NCI-H128 (cell line): ENCODE results near the gene THSD4.
"Not testable (repeated sequence)": the region's sequence is repeated elsewhere in the genome, so short reads cannot be mapped to it uniquely, and the experiment has no call there.

Source experiments
- DNase-seq: peaks from one replicate; lab custom pipeline; 2025; ENCODE audit not compliant: unreplicated experiment; lab: John Stamatoyannopoulos, UW

Gene THSD4

GRCh38 chr15:71146580-71146982 is 31.3 kb downstream of the THSD4 start:
- DNase-seq = no peak

DNA sequence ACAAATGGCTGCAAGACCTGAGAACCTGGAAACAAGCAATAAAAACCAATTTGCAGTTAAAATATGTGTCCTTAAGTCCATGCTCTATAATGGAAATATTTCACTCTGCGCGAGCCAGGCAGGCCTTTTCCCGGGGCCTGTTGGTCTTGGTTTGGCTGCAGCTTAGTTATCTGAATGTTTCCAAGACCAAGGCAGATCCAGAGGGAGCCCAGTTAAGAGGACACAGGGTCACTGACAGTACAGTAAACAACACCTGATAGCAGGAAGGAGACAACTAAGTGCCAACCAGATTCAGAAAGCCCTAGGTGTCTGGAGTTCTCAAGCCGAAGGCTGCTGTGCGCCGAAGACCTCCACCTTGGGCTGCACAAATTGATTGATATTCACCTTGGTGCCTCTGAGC is 32.8 kb downstream of the THSD4 start:
- no peak for DNase-seq

DNA sequence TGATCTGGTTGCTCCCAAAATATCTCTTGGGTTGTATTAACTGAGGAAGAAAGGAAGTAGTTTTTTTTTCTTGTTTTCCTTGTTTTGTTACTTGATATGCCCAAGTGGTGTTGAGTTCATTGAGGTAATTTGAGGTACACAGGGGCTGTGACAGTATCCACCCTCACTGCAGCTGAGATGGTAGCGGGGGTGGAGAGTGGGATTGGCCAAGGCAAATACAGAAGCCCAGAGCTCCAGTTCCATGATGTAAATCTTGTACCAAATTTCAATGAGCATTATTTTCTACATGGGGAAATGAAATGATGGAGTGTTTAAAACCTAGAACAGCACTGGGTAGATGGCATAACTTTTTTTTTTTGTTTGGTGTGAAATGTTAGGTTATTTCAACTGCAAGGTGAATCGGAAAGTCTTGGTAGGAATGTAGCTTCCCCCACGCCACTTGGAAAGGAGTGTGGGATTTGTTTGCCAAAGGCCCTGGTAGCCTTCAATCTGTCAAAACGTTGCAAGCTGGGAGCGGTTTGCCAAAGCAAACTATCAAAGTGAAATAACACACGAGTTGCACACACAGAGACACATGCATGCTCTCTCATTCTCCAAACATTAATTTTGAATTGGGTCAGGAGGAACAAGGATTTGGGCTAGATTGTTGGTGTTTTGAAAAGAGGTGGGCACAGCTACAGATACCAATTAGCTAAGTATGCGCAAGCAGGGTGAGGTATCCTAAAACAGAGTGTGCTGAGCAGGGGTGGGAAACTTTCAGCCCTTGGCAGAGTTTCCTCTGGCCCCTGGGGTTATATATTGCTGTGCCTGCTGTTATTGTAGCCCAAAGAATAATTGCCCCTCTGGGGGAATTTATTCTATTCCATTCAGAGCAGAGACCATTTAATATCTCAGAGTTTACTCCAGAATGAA is 34.6 kb downstream of the THSD4 start:
- no peak for DNase-seq

DNA sequence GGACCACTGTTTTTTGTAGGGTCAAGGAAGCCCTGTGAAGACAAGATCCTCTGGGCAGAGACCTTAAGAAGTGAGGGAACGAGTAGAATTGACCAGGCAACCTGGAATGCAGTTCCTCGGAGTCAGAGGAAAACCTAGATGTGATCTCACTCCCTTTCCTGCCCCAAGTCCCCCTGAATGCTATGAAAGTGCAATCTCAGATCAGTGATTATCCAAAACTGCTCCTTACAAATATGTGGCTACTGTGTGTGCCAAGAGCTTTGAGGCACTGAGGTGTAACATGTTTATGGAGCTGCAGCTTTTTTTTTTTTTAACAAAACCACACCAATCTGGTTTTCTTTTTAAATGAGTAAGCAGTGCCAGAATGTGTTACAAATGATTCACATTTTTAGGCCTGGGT is 35.8 kb downstream of the THSD4 start:
- no peak for DNase-seq

DNA sequence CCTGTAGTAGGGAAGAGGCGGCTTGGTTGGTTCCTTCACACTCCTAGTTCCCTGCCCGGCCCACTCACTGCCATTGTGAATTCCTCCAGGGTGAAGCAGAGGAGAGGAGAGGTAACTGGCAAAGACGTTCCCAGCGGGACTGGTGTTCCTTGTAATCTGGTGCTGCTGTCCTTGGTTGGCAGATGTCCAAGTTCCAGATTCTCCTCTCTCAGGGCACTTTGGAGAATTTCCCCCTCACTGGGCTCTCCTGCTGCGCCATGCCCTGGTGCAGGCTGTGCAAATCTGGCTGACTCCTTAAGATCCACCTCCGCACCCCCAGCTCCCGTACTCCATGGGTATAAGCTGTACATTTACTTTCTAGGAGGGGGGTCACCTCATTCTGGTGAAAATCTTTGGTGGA is 37.3 kb downstream of the THSD4 start:
- no peak for DNase-seq

GRCh38 chr15:71153823-71154524 is 38.7 kb downstream of the THSD4 start:
- DNase-seq = no peak

DNA sequence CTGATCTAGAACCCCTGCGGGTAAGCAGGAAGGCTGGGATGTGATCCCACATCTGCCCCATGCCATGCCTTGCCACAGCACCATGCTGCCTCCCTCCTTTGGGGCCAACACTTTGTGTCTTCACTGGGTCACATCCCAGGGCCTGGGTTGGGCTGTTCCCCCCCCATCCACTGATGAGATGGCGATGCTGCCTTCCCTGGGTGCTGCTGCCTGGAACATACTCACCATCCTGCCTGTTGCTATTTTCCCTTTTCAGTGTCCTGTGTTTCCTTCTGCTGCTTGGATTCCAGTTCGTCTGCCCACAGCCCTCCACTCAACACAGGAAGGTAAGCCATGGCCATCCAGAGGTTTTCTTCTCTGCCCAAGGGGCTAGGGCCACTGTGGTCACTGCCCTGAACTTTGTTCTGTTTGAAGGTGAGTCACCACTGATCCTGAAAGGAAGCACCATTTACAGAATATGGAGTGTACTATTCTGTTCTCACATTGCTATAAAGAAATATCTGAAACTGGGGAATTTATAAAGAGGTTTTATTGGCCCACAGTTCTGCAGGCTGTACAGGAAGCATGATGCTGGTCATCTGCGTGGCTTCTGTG is 39.4 kb downstream of the THSD4 start:
- no peak for DNase-seq

DNA sequence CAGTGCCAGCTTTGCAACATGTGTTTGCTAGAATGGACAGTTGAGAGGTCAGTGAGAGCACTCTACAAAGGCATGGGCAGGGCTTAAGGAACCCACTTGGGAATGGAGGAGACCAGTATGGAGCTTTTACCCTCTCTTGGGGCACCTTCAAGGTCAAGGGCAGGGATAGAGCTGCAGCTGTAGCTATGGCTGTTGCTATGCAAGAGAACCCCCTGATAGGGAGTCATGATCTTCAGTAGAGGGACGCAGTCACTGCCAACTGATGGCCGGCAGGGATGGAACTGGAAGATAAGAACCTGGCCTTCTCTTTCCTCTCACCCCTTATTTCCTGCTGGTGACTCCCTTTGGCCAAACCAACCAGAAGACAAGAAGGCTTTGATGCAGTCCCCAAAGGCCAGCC is 40.3 kb downstream of the THSD4 start:
- DNase-seq = no peak

GRCh38 chr15:71160976-71161375 is 45.7 kb downstream of the THSD4 start:
- no peak for DNase-seq

DNA sequence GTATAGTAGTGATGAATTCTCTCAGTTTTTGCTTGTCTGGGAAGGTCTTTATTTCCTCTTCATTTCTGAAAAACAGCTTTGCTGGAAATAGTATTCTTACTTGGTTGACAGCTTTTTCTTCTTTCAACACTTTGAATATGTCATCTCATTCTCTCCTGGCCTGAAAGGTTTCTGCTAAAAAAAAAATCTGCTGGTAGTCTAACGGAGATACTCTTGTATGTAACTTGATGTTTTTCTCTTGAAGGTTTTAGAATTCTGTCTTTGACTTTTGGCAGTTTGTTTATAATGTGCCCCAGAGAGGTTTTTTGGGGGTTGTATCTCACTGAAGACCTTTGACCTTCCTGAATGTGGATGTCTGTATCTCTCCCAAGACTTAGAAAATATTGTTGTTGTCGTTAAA is 47.0 kb downstream of the THSD4 start:
- no peak for DNase-seq

DNA sequence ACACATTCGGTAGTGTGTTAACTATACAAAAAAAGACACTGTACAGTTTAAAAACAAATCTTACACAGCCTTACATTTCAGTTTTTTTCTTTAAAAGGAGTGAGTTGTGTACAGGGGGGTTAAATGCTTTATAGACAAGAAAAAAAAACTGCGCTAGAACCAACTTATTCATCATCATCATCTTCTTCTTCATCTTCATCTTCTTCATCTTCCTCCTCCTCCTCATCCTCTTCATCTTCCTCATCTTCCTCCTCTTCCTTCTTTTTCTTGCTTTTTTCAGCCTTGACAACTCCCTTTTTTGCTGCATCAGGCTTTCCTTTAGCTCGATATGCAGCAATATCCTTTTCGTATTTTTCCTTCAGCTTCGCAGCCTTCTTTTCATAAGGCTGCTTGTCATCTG is 49.3 kb downstream of the THSD4 start:
- DNase-seq = not testable (repeated sequence)

- no peak for DNase-seq
Measured at GRCh38 chr15:71167445-71168165, 52.3 kb downstream of the THSD4 start.

- DNase-seq = no peak
Measured at GRCh38 chr15:71168166-71168834, 53.0 kb downstream of the THSD4 start.

- DNase-seq = no peak
Measured at GRCh38 chr15:71170163-71170562, 54.9 kb downstream of the THSD4 start.

- no peak for DNase-seq
Measured at GRCh38 chr15:71171195-71171594, 55.9 kb downstream of the THSD4 start.

DNA sequence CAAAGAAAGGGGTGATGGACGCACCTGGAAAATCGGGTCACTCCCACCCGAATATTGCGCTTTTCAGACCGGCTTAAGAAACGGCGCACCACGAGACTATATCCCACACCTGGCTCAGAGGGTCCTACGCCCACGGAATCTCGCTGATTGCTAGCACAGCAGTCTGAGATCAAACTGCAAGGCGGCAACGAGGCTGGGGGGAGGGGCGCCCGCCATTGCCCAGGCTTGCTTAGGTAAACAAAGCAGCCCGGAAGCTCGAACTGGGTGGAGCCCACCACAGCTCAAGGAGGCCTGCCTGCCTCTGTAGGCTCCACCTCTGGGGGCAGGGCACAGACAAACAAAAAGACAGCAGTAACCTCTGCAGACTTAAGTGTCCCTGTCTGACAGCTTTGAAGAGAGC is 59.1 kb downstream of the THSD4 start:
- not testable (repeated sequence) for DNase-seq

DNA sequence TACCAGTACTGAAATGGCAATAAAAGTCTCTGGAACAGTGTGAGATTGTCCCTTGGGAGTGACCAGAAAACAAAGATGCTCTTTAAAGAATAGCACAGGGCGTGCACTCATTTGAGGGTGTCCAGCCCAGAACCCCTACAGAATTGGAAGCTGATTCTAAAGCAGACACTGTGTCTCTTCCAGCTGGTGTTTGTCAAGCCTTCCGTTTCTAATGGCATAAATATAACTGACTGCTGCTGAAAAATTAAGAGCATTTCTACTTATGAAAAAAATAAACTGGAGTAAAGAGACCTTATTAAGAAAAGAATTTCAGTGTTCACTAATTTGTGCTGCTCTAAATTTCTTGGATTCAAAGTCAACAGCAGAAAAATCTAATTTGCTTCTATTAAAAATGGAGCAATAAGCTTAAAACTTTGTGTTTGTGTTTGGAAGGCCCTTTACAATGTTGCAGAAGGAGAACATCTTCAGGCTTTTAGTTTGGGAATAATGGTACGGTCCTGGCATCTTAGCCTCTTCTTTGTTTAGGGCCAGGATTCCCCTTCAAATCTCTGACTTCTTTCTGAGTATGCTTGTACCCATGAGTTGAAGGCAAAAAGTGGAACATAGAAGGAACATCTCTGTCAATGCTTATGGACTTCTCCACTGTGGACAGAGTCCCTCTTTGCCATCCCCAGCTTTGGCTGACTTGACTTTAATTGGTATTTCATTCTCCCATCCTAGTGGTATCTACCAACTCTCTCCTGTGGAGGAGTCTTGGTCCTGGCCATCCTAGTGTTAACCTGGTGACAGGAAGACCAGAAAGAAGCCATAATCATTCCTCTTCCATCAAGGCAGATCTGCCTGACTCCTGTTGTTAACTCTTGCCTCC is 65.9 kb downstream of the THSD4 start:
- no peak for DNase-seq

DNA sequence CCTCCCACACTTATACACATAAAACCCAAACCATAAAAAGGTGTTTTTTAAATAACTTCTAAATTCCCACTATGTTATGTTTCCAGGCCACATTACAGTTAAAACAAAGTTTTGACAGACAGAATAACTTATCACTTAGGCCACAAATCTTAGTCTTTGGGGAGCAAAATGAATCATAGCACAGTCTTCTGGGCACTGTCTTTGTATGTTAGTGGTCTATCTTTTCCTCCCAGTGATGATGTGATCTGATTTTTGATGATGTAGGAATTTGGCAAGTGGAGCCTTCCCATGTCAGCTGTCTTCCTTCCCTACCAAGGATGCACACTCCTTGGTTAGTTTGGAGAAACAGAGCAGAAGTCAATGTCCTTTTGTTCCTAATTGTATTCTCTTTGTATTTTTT is 67.3 kb downstream of the THSD4 start:
- no peak for DNase-seq

GRCh38 chr15:71183063-71183462 is 67.8 kb downstream of the THSD4 start:
- DNase-seq = no peak

- no peak for DNase-seq
Measured at GRCh38 chr15:71185706-71186105, 70.4 kb downstream of the THSD4 start.
